ENCODE results near the gene P2RX3. TPM values are rescaled to one million over a fixed set of nuclear protein-coding genes. Genes with fewer than 3 reads are reported as not detected.

Gene P2RX3
- total RNA-seq, 4 donors from 2014 or later = 0.69 TPM; not detected in 3

DNA sequence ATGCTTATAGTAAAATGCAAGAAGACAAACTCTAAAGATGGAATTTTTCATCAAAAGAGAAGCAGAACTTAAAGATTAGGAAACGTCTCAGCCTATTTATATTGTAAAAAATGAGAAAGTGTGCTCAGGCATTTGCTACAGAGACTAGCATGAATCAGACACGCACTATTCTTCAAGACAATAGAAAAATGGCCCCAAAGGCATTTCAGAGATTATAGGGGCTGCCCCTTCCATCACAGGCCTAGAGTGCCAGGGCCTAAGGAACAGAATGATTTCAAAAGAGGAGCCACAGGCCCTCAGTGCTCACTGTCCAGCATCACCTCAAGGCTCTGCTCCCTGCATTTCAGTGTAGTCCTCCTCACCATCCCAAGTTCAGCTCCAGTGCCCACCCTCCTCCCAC, 40.9 kb upstream of the P2RX3 start:
- Histone ChIP-seq H3K27me3 (no peaks in the 10 kb centered on the region), H3K9me3 (peaks cover 0 to 35% (median 2%) of the 10 kb centered on the region in 3 donors), H3K27ac (no peak overlapping the region), H3K36me3 (peaks cover 8 to 57% of the 10 kb centered on the region in 2 donors), H3K4me3 (no peak overlapping the region), H3K4me1 (peaks cover 0 to 9% (median 0%) of the 10 kb centered on the region in 3 donors)
- WGBS, 2 donors (ENCODE audit: low coverage in 1 of 2) = 91 to 92% methylated on average over 2 of the region's 2 CpGs
- no peak for ATAC-seq
- TF ChIP-seq POLR2AphosphoS5 (IDR thresholded peaks at IDR 0.05) = no peak
- TF ChIP-seq EP300 (IDR thresholded peaks at IDR 0.05) = no peak
- TF ChIP-seq, protein P1, sequence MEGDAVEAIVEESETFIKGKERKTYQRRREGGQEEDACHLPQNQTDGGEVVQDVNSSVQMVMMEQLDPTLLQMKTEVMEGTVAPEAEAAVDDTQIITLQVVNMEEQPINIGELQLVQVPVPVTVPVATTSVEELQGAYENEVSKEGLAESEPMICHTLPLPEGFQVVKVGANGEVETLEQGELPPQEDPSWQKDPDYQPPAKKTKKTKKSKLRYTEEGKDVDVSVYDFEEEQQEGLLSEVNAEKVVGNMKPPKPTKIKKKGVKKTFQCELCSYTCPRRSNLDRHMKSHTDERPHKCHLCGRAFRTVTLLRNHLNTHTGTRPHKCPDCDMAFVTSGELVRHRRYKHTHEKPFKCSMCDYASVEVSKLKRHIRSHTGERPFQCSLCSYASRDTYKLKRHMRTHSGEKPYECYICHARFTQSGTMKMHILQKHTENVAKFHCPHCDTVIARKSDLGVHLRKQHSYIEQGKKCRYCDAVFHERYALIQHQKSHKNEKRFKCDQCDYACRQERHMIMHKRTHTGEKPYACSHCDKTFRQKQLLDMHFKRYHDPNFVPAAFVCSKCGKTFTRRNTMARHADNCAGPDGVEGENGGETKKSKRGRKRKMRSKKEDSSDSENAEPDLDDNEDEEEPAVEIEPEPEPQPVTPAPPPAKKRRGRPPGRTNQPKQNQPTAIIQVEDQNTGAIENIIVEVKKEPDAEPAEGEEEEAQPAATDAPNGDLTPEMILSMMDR (IDR thresholded peaks at IDR 0.05) = no peak
- TF ChIP-seq POLR2A (IDR thresholded peaks at IDR 0.05) = no peak

DNA sequence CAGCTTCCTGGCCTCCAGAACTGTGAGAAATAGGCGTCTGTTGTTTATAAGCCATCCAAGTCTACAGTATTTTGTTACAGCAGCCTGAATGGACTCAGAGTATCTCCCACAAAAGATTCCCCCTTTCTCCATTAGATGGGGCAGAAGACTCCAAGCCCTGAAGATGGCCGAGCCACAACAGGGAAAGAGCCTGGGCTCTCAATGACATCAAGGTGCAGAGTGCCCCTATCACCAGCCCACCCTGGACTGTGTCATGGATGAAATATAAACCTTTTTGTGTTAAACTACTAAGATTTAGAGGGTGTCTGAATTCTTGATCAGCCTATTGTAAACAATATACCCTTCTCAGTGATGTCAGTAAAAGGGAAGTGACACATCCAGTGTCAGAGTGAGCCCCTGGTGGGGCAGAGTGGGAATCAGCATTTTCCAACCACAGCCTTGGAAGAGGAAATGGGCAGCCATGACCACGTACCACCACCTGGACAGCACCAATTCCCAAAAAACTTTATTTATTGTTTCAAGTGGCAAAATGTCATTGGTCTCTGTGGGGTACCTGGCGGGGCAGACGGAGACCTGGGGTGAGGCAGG, 38.9 kb upstream of the P2RX3 start:
- H3K4me3 ChIP-seq = no peak overlapping the region
- no peaks in the 10 kb centered on the region for H3K27me3 ChIP-seq
- no peak for ATAC-seq
- TF ChIP-seq EP300 (IDR thresholded peaks at IDR 0.05) (no peak), POLR2A (IDR thresholded peaks at IDR 0.05) (no peak), POLR2AphosphoS5 (IDR thresholded peaks at IDR 0.05) (no peak)
- TF ChIP-seq, protein P1 (IDR thresholded peaks at IDR 0.05) = no peak
- 85 to 96% methylated on average over 3 to 4 of the region's 5 CpGs for WGBS, 2 donors (ENCODE audit: low coverage in 1 of 2)
- peaks cover 0 to 35% (median 2%) of the 10 kb centered on the region in 3 donors for H3K9me3 ChIP-seq
- H3K27ac ChIP-seq = no peak overlapping the region
- H3K4me1 ChIP-seq = peaks cover 0 to 19% (median 0%) of the 10 kb centered on the region in 3 donors
- H3K36me3 ChIP-seq = peaks cover 8 to 73% of the 10 kb centered on the region in 2 donors

DNA sequence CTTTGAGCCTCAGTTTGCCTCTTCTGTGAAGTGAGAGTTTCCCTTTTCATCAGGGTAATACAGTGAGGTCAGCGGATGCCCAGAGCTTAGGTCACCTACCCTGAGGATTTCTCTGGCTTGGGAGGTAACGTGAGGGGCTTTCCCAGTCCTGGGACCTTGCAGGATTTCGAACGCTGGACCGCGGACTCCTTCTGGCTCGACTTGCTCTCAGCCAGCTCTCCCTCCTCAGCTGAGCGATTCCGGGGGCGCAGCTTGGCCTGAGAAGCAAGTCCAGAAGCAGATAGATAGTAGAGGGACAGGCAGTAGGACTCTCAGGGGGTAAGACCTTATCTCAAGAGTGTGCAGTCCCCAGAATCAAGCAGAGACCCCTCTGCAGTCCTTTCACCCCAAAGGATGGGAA, 37.4 kb upstream of the P2RX3 start:
- Histone ChIP-seq H3K4me3 (no peak overlapping the region), H3K4me1 (peaks cover 0 to 26% (median 6%) of the 10 kb centered on the region in 3 donors), H3K27me3 (no peaks in the 10 kb centered on the region), H3K9me3 (peaks cover 0 to 35% (median 2%) of the 10 kb centered on the region in 3 donors), H3K36me3 (peaks cover 8 to 73% of the 10 kb centered on the region in 2 donors), H3K27ac (no peak overlapping the region)
- no CpG with 5 or more reads among the region's 10 CpGs for WGBS, 2 donors (ENCODE audit: low coverage in 1 of 2)
- TF ChIP-seq EP300 (IDR thresholded peaks at IDR 0.05) = no peak
- no peak for TF ChIP-seq POLR2AphosphoS5 (IDR thresholded peaks at IDR 0.05)
- TF ChIP-seq POLR2A (IDR thresholded peaks at IDR 0.05) = no peak
- TF ChIP-seq, protein P1 (IDR thresholded peaks at IDR 0.05) = no peak
- no peak for ATAC-seq

DNA sequence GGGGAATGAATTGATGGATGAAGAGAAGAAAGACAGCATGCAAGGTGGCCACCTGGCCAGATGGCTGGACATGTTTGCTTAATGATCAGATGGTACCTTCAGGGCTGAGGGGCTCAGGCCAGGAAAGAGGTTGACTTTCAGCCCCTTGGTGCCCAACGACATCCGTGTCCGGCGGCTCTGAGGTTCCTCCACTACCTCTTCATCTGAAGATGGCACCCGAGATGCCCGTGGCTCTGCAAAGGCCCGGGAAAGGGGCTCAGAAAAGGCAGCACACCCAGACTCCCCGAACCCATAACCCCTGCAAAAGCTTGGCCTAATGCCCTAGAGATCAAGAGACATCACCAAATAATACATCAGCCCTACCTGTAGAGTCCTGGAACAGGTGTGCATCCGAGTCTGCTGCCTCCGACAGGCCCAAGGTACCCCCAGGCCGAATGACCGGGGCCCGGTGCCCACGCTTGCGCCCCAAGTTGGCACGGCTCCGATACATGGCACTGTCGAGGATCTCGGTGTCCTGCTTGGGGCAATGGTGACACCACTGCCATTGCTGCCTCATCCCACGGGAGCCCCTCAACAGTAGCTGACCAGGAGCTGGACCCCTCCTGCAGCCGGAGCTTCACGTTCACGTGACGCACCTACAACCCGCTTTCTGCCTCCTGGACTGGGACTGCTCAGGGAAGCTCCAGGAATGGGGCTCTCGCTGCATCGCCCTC, 36.3 kb upstream of the P2RX3 start:
- WGBS, 2 donors (ENCODE audit: low coverage in 1 of 2) = 96 to 100% methylated on average over 6 to 8 of the region's 27 CpGs
- H3K9me3 ChIP-seq = peaks cover 0 to 35% (median 2%) of the 10 kb centered on the region in 3 donors
- peaks cover 8 to 74% of the 10 kb centered on the region in 2 donors for H3K36me3 ChIP-seq
- H3K27me3 ChIP-seq = no peaks in the 10 kb centered on the region
- no peak for ATAC-seq
- peaks cover 0 to 37% (median 16%) of the 10 kb centered on the region in 3 donors for H3K4me1 ChIP-seq
- no peak overlapping the region for H3K4me3 ChIP-seq
- H3K27ac ChIP-seq = no peak overlapping the region
- TF ChIP-seq, protein P1 (IDR thresholded peaks at IDR 0.05) = no peak

DNA sequence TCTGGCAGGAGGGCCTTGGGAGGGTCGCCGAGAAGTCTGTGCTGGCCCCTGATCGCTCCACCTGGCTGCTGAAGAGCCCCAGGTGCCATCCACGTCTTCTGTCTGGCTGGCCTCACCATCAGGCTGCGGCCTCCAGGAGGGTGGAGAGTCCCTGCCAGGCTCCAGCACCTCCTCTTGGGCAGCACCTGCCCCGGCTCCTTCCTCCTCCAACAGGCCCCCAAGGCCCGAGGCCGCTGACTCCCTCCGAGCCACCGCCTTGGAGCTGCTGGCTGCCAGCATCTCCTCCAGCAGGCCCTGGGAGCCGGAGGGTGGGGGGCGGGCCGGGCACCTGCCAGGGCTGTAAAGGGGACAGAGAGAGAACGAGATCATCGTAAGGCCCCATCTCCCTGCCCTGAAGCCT, 35.7 kb upstream of the P2RX3 start:
- no peak for ATAC-seq
- Histone ChIP-seq H3K27ac (no peak overlapping the region), H3K27me3 (no peaks in the 10 kb centered on the region), H3K4me1 (peaks cover 0 to 43% (median 23%) of the 10 kb centered on the region in 3 donors), H3K4me3 (no peak overlapping the region), H3K36me3 (peaks cover 8 to 74% of the 10 kb centered on the region in 2 donors), H3K9me3 (peaks cover 0 to 30% (median 2%) of the 10 kb centered on the region in 3 donors)
- TF ChIP-seq, protein P1 (IDR thresholded peaks at IDR 0.05) = no peak
- TF ChIP-seq EP300 (IDR thresholded peaks at IDR 0.05) (no peak), POLR2A (IDR thresholded peaks at IDR 0.05) (no peak), POLR2AphosphoS5 (IDR thresholded peaks at IDR 0.05) (no peak)
- 80% methylated on average over 1 of the region's 15 CpGs; no CpG with 5 or more reads in 1 of the 2 donors for WGBS, 2 donors (ENCODE audit: low coverage in 1 of 2)
